ENCODE measurements around the gene VILL. TPM values are rescaled to one million over a fixed set of nuclear protein-coding genes. Genes with fewer than 3 reads are reported as not detected.

The VILL gene
- total RNA-seq, 1 experiment from 2014 or later = 2.9 TPM

DNA sequence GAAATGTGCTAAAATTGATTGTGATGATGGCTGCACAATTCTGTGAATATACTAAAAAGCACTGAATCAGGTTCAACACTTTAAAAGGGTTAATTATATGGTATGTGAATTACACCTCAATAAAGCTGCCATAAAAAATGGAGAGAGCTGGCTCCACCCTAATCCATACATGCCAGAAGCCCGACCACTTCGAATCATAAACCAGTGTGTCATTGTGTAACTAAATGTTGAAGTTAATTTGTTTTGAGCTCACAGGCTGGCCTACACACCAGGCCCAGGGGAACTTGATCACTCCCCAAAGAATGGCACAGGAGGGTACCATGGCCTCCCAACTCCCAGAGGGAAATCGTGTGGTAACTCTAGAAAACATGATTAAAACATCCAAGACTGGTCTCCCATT is 24.9 kb downstream of the VILL start:
- Histone ChIP-seq H3K27ac (ENCODE audit: low read depth, low read length, poor library complexity, severe bottlenecking) (no peak overlapping the region), H3K4me3 (ENCODE audit: low read depth, low read length, poor library complexity, severe bottlenecking) (no peak overlapping the region), H3K4me1 (ENCODE audit: insufficient read depth, low read length, poor library complexity, severe bottlenecking) (no peaks in the 10 kb centered on the region), H3K9me3 (ENCODE audit: low read depth, low read length, poor library complexity, severe bottlenecking) (no peaks in the 10 kb centered on the region), H3K36me3 (ENCODE audit: insufficient read depth, low read length, poor library complexity, severe bottlenecking) (no peaks in the 10 kb centered on the region), H3K27me3 (replicated peaks; ENCODE audit: insufficient read depth, low read depth, low read length, poor library complexity) (no peaks in the 10 kb centered on the region)
- intact Hi-C loops (cut with micrococcal nuclease; ENCODE audit: unreplicated experiment) = no loop called here
- POLR2A ChIA-PET (ENCODE audit: low non-redundant PET) = no interaction called here
- no TSS peak for BruUV-seq (replicated peaks)
- CTCF ChIA-PET = no interaction called here
- no peak for DNase-seq (ENCODE audit: low spot score)
- no peak for TF ChIP-seq EZH2 (IDR thresholded peaks at IDR 0.05; ENCODE audit: borderline replicate concordance, low read depth, low read length, poor library complexity, severe bottlenecking)
- TF ChIP-seq, protein P1, sequence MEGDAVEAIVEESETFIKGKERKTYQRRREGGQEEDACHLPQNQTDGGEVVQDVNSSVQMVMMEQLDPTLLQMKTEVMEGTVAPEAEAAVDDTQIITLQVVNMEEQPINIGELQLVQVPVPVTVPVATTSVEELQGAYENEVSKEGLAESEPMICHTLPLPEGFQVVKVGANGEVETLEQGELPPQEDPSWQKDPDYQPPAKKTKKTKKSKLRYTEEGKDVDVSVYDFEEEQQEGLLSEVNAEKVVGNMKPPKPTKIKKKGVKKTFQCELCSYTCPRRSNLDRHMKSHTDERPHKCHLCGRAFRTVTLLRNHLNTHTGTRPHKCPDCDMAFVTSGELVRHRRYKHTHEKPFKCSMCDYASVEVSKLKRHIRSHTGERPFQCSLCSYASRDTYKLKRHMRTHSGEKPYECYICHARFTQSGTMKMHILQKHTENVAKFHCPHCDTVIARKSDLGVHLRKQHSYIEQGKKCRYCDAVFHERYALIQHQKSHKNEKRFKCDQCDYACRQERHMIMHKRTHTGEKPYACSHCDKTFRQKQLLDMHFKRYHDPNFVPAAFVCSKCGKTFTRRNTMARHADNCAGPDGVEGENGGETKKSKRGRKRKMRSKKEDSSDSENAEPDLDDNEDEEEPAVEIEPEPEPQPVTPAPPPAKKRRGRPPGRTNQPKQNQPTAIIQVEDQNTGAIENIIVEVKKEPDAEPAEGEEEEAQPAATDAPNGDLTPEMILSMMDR (conservative IDR thresholded peaks at IDR 0.05; ENCODE audit: low read depth, low read length) = no peak

DNA sequence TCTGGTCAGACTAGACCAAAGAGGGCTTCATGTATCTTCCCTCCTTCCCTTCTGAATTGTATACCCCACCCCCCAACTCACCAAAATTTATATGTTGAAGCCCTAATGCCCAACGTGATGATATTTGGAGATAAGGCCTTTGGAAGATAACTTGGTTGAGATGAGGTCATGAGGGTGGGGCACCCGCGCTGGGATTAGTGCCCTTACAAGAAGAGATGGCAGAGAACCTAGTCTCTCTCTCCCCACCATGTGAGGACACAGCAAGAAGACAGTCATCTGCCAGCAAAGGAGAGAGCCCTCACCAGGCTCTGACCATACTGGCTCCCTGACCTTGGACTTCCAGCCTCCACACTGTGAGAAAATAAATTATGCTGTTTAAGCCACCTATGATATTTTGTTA is 25.4 kb downstream of the VILL start:
- BruUV-seq (replicated peaks) = no TSS peak
- H3K27me3 ChIP-seq (replicated peaks; ENCODE audit: insufficient read depth, low read depth, low read length, poor library complexity) = no peaks in the 10 kb centered on the region
- no peaks in the 10 kb centered on the region for H3K36me3 ChIP-seq (ENCODE audit: insufficient read depth, low read length, poor library complexity, severe bottlenecking)
- no peak for TF ChIP-seq EZH2 (IDR thresholded peaks at IDR 0.05; ENCODE audit: borderline replicate concordance, low read depth, low read length, poor library complexity, severe bottlenecking)
- TF ChIP-seq, protein P1 (conservative IDR thresholded peaks at IDR 0.05; ENCODE audit: low read depth, low read length) = no peak
- no peaks in the 10 kb centered on the region for H3K9me3 ChIP-seq (ENCODE audit: low read depth, low read length, poor library complexity, severe bottlenecking)
- CTCF ChIA-PET = no interaction called here
- POLR2A ChIA-PET (ENCODE audit: low non-redundant PET) = no interaction called here
- intact Hi-C loops (cut with micrococcal nuclease; ENCODE audit: unreplicated experiment) = no loop called here
- no peak overlapping the region for H3K4me3 ChIP-seq (ENCODE audit: low read depth, low read length, poor library complexity, severe bottlenecking)
- H3K27ac ChIP-seq (ENCODE audit: low read depth, low read length, poor library complexity, severe bottlenecking) = no peak overlapping the region
- no peaks in the 10 kb centered on the region for H3K4me1 ChIP-seq (ENCODE audit: insufficient read depth, low read length, poor library complexity, severe bottlenecking)
- no peak for DNase-seq (ENCODE audit: low spot score)

DNA sequence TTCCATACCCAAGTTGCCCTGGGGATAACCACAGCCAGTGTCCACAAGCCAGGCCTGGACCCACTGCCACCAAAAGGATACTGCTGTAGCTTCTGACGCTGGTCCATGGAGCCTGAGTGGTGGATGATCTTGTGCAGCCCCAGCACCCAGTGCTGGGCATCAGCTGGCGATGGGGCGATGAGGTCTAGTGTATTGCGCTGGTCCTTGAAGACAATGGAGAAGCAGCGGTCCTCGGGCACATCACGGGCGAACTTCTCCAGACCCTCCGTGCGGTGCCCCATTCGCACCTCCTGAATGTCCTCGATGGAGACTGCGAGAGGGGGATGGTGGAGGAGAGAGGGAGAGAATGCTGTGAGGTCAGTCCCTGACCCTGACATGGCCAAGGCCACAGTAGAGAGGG is 25.8 kb downstream of the VILL start:
- POLR2A ChIA-PET (ENCODE audit: low non-redundant PET) = no interaction called here
- DNase-seq (ENCODE audit: low spot score) = no peak
- CTCF ChIA-PET = no interaction called here

More for the DNA sequence above, 25.8 kb downstream of the VILL start:
- no peak for TF ChIP-seq EZH2 (IDR thresholded peaks at IDR 0.05; ENCODE audit: borderline replicate concordance, low read depth, low read length, poor library complexity, severe bottlenecking)
- TF ChIP-seq, protein P1 (conservative IDR thresholded peaks at IDR 0.05; ENCODE audit: low read depth, low read length) = no peak
- Histone ChIP-seq H3K27me3 (replicated peaks; ENCODE audit: insufficient read depth, low read depth, low read length, poor library complexity) (no peaks in the 10 kb centered on the region), H3K4me1 (ENCODE audit: insufficient read depth, low read length, poor library complexity, severe bottlenecking) (no peaks in the 10 kb centered on the region), H3K27ac (ENCODE audit: low read depth, low read length, poor library complexity, severe bottlenecking) (no peak overlapping the region), H3K4me3 (ENCODE audit: low read depth, low read length, poor library complexity, severe bottlenecking) (no peak overlapping the region), H3K9me3 (ENCODE audit: low read depth, low read length, poor library complexity, severe bottlenecking) (no peaks in the 10 kb centered on the region), H3K36me3 (ENCODE audit: insufficient read depth, low read length, poor library complexity, severe bottlenecking) (no peaks in the 10 kb centered on the region)
- no TSS peak for BruUV-seq (replicated peaks)
- intact Hi-C loops (cut with micrococcal nuclease; ENCODE audit: unreplicated experiment) = no loop called here
